HepG2 (cell line): ENCODE results near the gene RAB6A. TPM values are rescaled to one million over a fixed set of nuclear protein-coding genes. Genes with fewer than 3 reads are reported as not detected.

ENCODE experiments used
- ATAC-seq: fragments of 200-7000 bp; cut with Tn5 transposase; 3 replicates; pipeline ENCODE4 v1.9.1; 2020; ENCODE audit warnings: mild to moderate bottlenecking, moderate library complexity
- BruUV-seq: library from RNA; stranded (reverse); fragments of 400-500 nt; replicated peaks from 2 replicates; lab custom pipeline; 2021; lab: Mats Ljungman, UMichigan
- CTCF ChIA-PET: fragments of 300-600 bp; formaldehyde crosslinking; extraction: SDS; loops from one replicate; lab custom pipeline; 2021; ENCODE audit warnings: low total read pairs, inconsistent platforms, low intra/inter-chr PET ratio; lab: Yijun Ruan, JAX
- POLR2A ChIA-PET: fragments of 350-600 bp; sonication (Branson Sonifier 250); formaldehyde crosslinking; loops from one replicate; lab custom pipeline; 2020; ENCODE audit warnings: antibody characterized with exemption, inconsistent platforms; lab: Yijun Ruan, JAX
- DNase-seq: peaks from one replicate; pipeline ENCODE4 v3.0.0-alpha.2; 2015; ENCODE audit warnings: low spot score
- FAIRE-seq: peaks from 3 replicates; lab custom pipeline; 2011; peaks lifted over from hg19 to GRCh38; lab: Jason Lieb, UNC
- H2AFZ ChIP-seq: one replicate; pipeline ENCODE4 v1.6.1; 2011; ENCODE audit warnings: low read length, inconsistent platforms
- H3K27ac ChIP-seq: fragments of 300-600 bp; 3 replicates; pipeline ENCODE4 v1.8.0; 2011; ENCODE audit warnings: mixed run types, mild to moderate bottlenecking, mixed read lengths, low read length, inconsistent platforms; ENCODE audit not compliant: insufficient read depth; ENCODE audit errors: extremely low read length
- H3K27me3 ChIP-seq, 2 experiments: fragments of 200-600 bp in 1 of 2; 2 replicates in 1 of 2; 3 replicates in 1 of 2; pipeline versions ENCODE4 v1.6.0 to v1.8.0; 2011; ENCODE audit warnings: low read length in 2 of 2, mild to moderate bottlenecking in 2 of 2, moderate library complexity in 2 of 2, inconsistent platforms in 1 of 2; ENCODE audit not compliant: insufficient read depth in 2 of 2, control insufficient read depth in 1 of 2
- H3K36me3 ChIP-seq, 2 experiments: fragments of 200-600 bp in 1 of 2; replicated peaks in 1 of 2; 2 replicates in 1 of 2; 3 replicates in 1 of 2; pipeline versions ENCODE4 v1.5.1 to v1.8.0; 2011; ENCODE audit warnings: low read length in 2 of 2, inconsistent platforms in 1 of 2; ENCODE audit not compliant: insufficient read depth in 2 of 2, control insufficient read depth in 1 of 2
- H3K4me1 ChIP-seq: 2 replicates; pipeline ENCODE4 v1.5.1; 2012; ENCODE audit warnings: low read length, inconsistent platforms; ENCODE audit not compliant: insufficient read depth
- H3K4me2 ChIP-seq: 2 replicates; pipeline ENCODE4 v1.6.0; 2011; ENCODE audit warnings: low read depth, low read length, inconsistent platforms
- H3K4me3 ChIP-seq, 3 experiments: fragments of 200-600 bp in 1 of 3; sonication (generic), shearing (Covaris generic) in 1 of 3; replicated peaks in 1 of 3; 2 replicates each; pipeline ENCODE4 v1.5.1; 2011 to 2016; ENCODE audit warnings: low read length in 3 of 3, inconsistent platforms in 2 of 3, low read depth in 2 of 3, mild to moderate bottlenecking in 2 of 3, control low read depth in 1 of 3, mixed read lengths in 1 of 3; ENCODE audit not compliant: insufficient read depth in 1 of 3
- H3K79me2 ChIP-seq: one replicate; pipeline ENCODE4 v1.6.1; 2011; ENCODE audit warnings: low read length, inconsistent platforms; ENCODE audit not compliant: insufficient read depth
- H3K9ac ChIP-seq: 2 replicates; pipeline ENCODE4 v1.6.0; 2011; ENCODE audit warnings: mild to moderate bottlenecking, low read depth, low read length, inconsistent platforms; ENCODE audit not compliant: insufficient read depth
- H3K9me3 ChIP-seq: 2 replicates; pipeline ENCODE4 v1.5.1; 2012; ENCODE audit warnings: mild to moderate bottlenecking, low read length
- H4K20me1 ChIP-seq: 2 replicates; pipeline ENCODE4 v1.6.0; 2011; ENCODE audit warnings: inconsistent platforms, mild to moderate bottlenecking, low read length, moderate library complexity; ENCODE audit not compliant: insufficient read depth
- CBFB ChIP-seq: sonication (generic); formaldehyde crosslinking; IDR thresholded peaks from 2 replicates; pipeline ENCODE4 v1.4.0; 2020; ENCODE audit warnings: missing genetic modification reagents
- DDIT3 ChIP-seq: sonication (generic); formaldehyde crosslinking; IDR thresholded peaks from 2 replicates; pipeline ENCODE4 v1.4.0; 2020; ENCODE audit warnings: mild to moderate bottlenecking, missing genetic modification reagents
- GATAD1 ChIP-seq: IDR thresholded peaks from 2 replicates; pipeline ENCODE4 v1.6.1; 2016; ENCODE audit warnings: missing genetic modification reagents, missing compliant biosample characterization
- PITX1 ChIP-seq: sonication (generic); formaldehyde crosslinking; IDR thresholded peaks from 2 replicates; pipeline ENCODE4 v1.5.1; 2020; ENCODE audit warnings: mild to moderate bottlenecking, missing genetic modification reagents
- ZBTB20 ChIP-seq: sonication (generic); formaldehyde crosslinking; IDR thresholded peaks from 2 replicates; pipeline ENCODE4 v1.8.1; 2023; ENCODE audit warnings: missing genetic modification reagents, low read depth, mild to moderate bottlenecking, borderline replicate concordance
- ZBTB3 ChIP-seq: sonication (generic); formaldehyde crosslinking; IDR thresholded peaks from 2 replicates; pipeline ENCODE4 v1.4.0; 2020; ENCODE audit warnings: low read depth, mild to moderate bottlenecking, moderate library complexity, missing genetic modification reagents, borderline replicate concordance
- ZNF121 ChIP-seq: sonication (generic); formaldehyde crosslinking; IDR thresholded peaks from 2 replicates; pipeline ENCODE4 v1.5.0; 2020; ENCODE audit warnings: mild to moderate bottlenecking, missing genetic modification reagents
- ZNF674 ChIP-seq: sonication (generic); formaldehyde crosslinking; IDR thresholded peaks from 2 replicates; pipeline ENCODE4 v1.5.0; 2020; ENCODE audit warnings: low read depth, mild to moderate bottlenecking, missing genetic modification reagents
- ZNF792 ChIP-seq: IDR thresholded peaks from 2 replicates; pipeline ENCODE4 v1.6.1; 2016
- WGBS: methylation state at CpG from one replicate; pipeline ENCODE4 v1.1.6; 2017; ENCODE audit warnings: low lambda C conversion rate; 5-methylcytosine and 5-hydroxymethylcytosine counted together
- in situ Hi-C: cut with HindIII; loops from 2 replicates; pipeline ENCODE4 v1.10.0; 2017; ENCODE audit warnings: low pct_unique_long_range_greater_than_20kb; ENCODE audit not compliant: extremely low pct_ligation_motif_present
- intact Hi-C: fragments of 100-400 bp; cut with micrococcal nuclease; formaldehyde crosslinking; loops from one replicate; pipeline ENCODE4 v1.10.0; 2022; ENCODE audit not compliant: unreplicated experiment
- polyA plus RNA-seq, 8 experiments: library from polyadenylated mRNA; depleted of rRNA in 3 of 8; stranded (reverse) in 7 of 8; unstranded in 1 of 8; fragments of >200 nt; fragmentation: Illumina TruSeq in 4 of 8; extraction: Trizol in 4 of 8; gene quantifications; 2 replicates each; pipeline versions ENCODE4 v1.2.1 to v1.2.3, GENCODE V29; 2011 to 2016; ENCODE audit warnings: low read depth in 4 of 8, missing spikeins in 1 of 8, mixed read lengths in 1 of 8; ENCODE audit not compliant: insufficient read depth in 1 of 8
- total RNA-seq, 5 experiments: library from RNA; depleted of rRNA; stranded (reverse); fragments of >200 nt; fragmentation: Illumina TruSeq; extraction: Trizol; gene quantifications; 2 replicates each; pipeline ENCODE4 v1.2.3, GENCODE V29; 2016; ENCODE audit warnings: low read depth in 1 of 5
- TF ChIP-seq, protein P1 (sequence below): IDR thresholded peaks from 2 replicates; pipeline ENCODE4 v1.6.1; 2016; ENCODE audit warnings: low read depth, missing genetic modification reagents, missing compliant biosample characterization
- TF ChIP-seq, protein P2 (sequence below): IDR thresholded peaks from 2 replicates; pipeline ENCODE4 v1.6.1; 2012; ENCODE audit warnings: low read length, improper control_type of control experiment

RAB6A gene
- total and polyA plus RNA-seq, 2 of the 13 experiments (the other 11 are each of a cell fraction or from before 2014, with no cell fraction given) = 74.3 to 121 TPM

DNA sequence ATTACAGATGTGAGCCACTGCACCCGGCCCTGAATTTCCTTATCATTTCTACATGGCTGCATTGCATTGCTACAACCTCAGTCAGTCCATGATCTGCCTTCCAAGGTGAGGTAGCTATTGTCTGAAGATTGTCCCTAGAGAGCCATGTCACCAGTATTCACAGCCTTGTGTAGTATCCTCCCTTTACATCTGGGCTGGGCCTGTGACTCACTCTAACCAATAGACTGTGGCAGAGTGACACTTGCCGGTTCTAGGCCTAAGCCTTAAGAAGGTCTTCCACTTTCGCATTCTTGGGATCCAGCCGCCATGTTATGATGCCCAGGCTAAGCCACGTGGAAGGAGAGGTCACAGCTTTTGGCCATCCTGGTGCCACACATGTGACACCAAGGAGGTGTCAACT is 124.6 kb downstream of the RAB6A start:
- no TSS peak for BruUV-seq
- intact Hi-C loops = no loop called here
- no peaks in the 10 kb centered on the region for H3K9me3 ChIP-seq
- TF ChIP-seq ZNF121 (CRISPR knock-in tag) (no peak), ZNF792 (CRISPR knock-in tag) (no peak), ZBTB20 (CRISPR knock-in tag) (no peak), ZBTB3 (no peak), PITX1 (CRISPR knock-in tag) (no peak), CBFB (no peak), DDIT3 (CRISPR knock-in tag) (no peak), GATAD1 (CRISPR knock-in tag) (no peak), ZNF674 (CRISPR knock-in tag) (no peak)
- TF ChIP-seq, protein P1, sequence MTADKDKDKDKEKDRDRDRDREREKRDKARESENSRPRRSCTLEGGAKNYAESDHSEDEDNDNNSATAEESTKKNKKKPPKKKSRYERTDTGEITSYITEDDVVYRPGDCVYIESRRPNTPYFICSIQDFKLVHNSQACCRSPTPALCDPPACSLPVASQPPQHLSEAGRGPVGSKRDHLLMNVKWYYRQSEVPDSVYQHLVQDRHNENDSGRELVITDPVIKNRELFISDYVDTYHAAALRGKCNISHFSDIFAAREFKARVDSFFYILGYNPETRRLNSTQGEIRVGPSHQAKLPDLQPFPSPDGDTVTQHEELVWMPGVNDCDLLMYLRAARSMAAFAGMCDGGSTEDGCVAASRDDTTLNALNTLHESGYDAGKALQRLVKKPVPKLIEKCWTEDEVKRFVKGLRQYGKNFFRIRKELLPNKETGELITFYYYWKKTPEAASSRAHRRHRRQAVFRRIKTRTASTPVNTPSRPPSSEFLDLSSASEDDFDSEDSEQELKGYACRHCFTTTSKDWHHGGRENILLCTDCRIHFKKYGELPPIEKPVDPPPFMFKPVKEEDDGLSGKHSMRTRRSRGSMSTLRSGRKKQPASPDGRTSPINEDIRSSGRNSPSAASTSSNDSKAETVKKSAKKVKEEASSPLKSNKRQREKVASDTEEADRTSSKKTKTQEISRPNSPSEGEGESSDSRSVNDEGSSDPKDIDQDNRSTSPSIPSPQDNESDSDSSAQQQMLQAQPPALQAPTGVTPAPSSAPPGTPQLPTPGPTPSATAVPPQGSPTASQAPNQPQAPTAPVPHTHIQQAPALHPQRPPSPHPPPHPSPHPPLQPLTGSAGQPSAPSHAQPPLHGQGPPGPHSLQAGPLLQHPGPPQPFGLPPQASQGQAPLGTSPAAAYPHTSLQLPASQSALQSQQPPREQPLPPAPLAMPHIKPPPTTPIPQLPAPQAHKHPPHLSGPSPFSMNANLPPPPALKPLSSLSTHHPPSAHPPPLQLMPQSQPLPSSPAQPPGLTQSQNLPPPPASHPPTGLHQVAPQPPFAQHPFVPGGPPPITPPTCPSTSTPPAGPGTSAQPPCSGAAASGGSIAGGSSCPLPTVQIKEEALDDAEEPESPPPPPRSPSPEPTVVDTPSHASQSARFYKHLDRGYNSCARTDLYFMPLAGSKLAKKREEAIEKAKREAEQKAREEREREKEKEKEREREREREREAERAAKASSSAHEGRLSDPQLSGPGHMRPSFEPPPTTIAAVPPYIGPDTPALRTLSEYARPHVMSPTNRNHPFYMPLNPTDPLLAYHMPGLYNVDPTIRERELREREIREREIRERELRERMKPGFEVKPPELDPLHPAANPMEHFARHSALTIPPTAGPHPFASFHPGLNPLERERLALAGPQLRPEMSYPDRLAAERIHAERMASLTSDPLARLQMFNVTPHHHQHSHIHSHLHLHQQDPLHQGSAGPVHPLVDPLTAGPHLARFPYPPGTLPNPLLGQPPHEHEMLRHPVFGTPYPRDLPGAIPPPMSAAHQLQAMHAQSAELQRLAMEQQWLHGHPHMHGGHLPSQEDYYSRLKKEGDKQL (CRISPR knock-in tag) = no peak
- TF ChIP-seq, protein P2, sequence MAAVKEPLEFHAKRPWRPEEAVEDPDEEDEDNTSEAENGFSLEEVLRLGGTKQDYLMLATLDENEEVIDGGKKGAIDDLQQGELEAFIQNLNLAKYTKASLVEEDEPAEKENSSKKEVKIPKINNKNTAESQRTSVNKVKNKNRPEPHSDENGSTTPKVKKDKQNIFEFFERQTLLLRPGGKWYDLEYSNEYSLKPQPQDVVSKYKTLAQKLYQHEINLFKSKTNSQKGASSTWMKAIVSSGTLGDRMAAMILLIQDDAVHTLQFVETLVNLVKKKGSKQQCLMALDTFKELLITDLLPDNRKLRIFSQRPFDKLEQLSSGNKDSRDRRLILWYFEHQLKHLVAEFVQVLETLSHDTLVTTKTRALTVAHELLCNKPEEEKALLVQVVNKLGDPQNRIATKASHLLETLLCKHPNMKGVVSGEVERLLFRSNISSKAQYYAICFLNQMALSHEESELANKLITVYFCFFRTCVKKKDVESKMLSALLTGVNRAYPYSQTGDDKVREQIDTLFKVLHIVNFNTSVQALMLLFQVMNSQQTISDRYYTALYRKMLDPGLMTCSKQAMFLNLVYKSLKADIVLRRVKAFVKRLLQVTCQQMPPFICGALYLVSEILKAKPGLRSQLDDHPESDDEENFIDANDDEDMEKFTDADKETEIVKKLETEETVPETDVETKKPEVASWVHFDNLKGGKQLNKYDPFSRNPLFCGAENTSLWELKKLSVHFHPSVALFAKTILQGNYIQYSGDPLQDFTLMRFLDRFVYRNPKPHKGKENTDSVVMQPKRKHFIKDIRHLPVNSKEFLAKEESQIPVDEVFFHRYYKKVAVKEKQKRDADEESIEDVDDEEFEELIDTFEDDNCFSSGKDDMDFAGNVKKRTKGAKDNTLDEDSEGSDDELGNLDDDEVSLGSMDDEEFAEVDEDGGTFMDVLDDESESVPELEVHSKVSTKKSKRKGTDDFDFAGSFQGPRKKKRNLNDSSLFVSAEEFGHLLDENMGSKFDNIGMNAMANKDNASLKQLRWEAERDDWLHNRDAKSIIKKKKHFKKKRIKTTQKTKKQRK = no peak
- TF ChIP-seq, all 625 proteins: peak for 0
- 74% methylated on average over 5 of the region's 5 CpGs for WGBS
- H3K4me2 ChIP-seq = no peak overlapping the region
- no peaks in the 10 kb centered on the region for H3K4me1 ChIP-seq
- no peaks in the 10 kb centered on the region for H3K27me3 ChIP-seq
- no peak for FAIRE-seq
- no peaks in the 10 kb centered on the region for H4K20me1 ChIP-seq
- no peaks in the 10 kb centered on the region for H3K36me3 ChIP-seq
- no peak overlapping the region for H3K4me3 ChIP-seq
- ChIA-PET POLR2A (no interaction called here), CTCF (no interaction called here)
- H3K27ac ChIP-seq = no peak overlapping the region
- H3K79me2 ChIP-seq = no peaks in the 10 kb centered on the region
- no peak for DNase-seq
- in situ Hi-C loops = no loop called here
- no peak overlapping the region for H2AFZ ChIP-seq
- H3K9ac ChIP-seq = no peak overlapping the region
- no peak for ATAC-seq
